Measurements from ENCODE around the gene FOXA2. TPM values are rescaled to one million over a fixed set of nuclear protein-coding genes. Genes with fewer than 3 reads are reported as not detected.
A peak's percentile ranks its signal among the peaks of the same experiment; 100 is the strongest.

Gene FOXA2
- total and polyA plus RNA-seq, 2 donors (not counting 3 experiments of a cell fraction or from before 2014, with no cell fraction given) = not detected

DNA sequence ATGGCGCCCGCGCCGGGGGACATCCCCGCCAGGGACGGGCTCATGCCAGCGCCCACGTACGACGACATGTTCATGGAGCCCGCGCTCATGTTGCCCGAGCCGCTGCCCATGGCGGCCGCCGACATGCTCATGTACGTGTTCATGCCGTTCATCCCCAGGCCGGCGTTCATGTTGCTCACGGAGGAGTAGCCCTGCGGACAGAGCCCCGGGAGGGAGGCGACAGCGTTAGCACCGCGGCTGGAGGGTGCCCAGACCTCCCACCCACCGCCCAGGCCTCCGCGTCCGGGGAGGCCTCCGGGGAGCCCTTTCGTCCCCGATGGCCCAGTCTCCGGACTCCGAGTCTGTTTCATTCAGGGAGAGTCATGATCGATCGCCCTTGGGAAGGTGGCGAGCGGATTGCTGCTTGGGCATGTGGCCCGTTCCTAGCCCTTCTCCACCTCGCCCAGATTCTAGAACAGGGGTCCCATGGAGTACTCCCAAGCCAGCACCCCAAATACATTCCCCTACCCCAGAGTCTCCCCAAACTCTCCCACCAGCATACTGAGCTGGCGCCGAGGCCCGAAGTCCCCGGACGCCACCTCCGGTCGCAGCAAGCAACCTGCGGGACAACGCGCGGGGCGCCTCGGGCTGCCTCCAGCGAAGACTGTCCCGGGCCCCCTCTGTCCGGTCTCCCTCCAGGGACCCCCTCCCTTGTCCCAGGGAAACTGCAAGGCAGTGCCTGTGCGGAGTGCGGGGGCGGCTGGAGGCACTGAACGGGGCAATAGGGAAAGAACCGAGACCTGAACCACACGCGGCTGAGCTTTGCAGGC lies 1.2 kb downstream of the FOXA2 start:
- Histone ChIP-seq H4K20me1 (replicated peaks; ENCODE audit: control insufficient read depth, extremely low read depth, insufficient read depth, low read length) (no peaks in the 10 kb centered on the region), H3K9me1 (replicated peaks; ENCODE audit: control insufficient read depth, extremely low read depth, insufficient read depth, low read length) (no peaks in the 10 kb centered on the region), H3K9me3 (replicated peaks; ENCODE audit: control insufficient read depth, insufficient read depth, low read length) (no peaks in the 10 kb centered on the region), H3K27me3 (ENCODE audit: control insufficient read depth in 2 of 2, insufficient read depth in 2 of 2, low read length in 2 of 2) (peaks cover 79 to 91% of the 10 kb centered on the region in 2 experiments), H2AFZ (ENCODE audit: low read depth, low read length) (no peak overlapping the region), H3K4me1 (ENCODE audit: control insufficient read depth, extremely low read depth, insufficient read depth, low read length) (no peaks in the 10 kb centered on the region), H3K36me3 (ENCODE audit: control insufficient read depth in 2 of 2, extremely low read depth in 1 of 2, insufficient read depth in 2 of 2, low read length in 2 of 2) (no peaks in the 10 kb centered on the region), H3K9ac (replicated peaks; ENCODE audit: extremely low read depth, insufficient read depth, low read length) (no peak overlapping the region), H3K27ac (ENCODE audit: insufficient read depth, low read depth, low read length) (no peak overlapping the region), H3K79me2 (ENCODE audit: control insufficient read depth, insufficient read depth, low read length) (no peaks in the 10 kb centered on the region), H3K4me2 (ENCODE audit: insufficient read depth, low read length) (no peak overlapping the region), H3K4me3 (replicated peaks in 1 of 3; ENCODE audit: insufficient read depth in 1 of 3, low read depth in 1 of 3, low read length in 3 of 3) (no peak overlapping the region)
- CTCF ChIA-PET = interaction anchor here (1.2 kb wide), 1 partner anchor 248 kb away, joined by 4 read pairs; no protein-coding TSS in a partner anchor
- dilution Hi-C loops (cut with MboI; ENCODE audit: extremely low pct_ligation_motif_present, low sequenced_read_pairs) = no loop called here
- DNase-seq (ENCODE audit: low read depth, low spot score) = no peak
- TF ChIP-seq MYC (IDR thresholded peaks at IDR 0.05; ENCODE audit: low read depth, low read length) (no peak), EZH2 (IDR thresholded peaks at IDR 0.05; ENCODE audit: borderline replicate concordance, low read depth, low read length, severe bottlenecking) (peak; percentile 96), FOS (IDR thresholded peaks at IDR 0.05; ENCODE audit: borderline replicate concordance, insufficient read depth, low read length) (no peak), POLR2A (IDR thresholded peaks at IDR 0.05; ENCODE audit: low read depth, low read length) (no peak)
- POLR2A ChIA-PET = no interaction called here
- intact Hi-C loops (cut with micrococcal nuclease) = no loop called here
- BruUV-seq (replicated peaks) = no TSS peak
- FAIRE-seq = no peak

DNA sequence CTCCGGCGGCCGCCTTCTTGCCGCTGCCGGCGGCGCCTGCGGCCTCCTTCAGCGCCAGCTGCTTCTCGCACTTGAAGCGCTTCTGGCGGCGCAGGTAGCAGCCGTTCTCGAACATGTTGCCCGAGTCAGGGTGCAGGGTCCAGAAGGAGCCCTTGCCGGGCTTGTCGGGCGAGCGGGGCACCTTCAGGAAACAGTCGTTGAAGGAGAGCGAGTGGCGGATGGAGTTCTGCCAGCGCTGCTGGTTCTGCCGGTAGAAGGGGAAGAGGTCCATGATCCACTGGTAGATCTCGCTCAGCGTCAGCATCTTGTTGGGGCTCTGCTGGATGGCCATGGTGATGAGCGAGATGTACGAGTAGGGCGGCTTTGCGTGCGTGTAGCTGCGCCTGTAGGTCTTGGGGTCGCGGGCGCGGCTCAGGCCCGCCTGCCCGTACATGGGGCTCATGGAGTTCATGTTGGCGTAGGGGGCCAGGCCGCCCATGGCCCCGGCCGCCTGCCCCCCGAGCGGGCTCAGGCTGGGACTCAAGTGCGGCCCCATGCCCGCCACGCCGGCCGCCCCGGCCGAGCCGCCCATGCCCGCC lies 1.9 kb downstream of the FOXA2 start:
- POLR2A ChIA-PET = no interaction called here
- no peaks in the 10 kb centered on the region for H4K20me1 ChIP-seq (replicated peaks; ENCODE audit: control insufficient read depth, extremely low read depth, insufficient read depth, low read length)
- no peaks in the 10 kb centered on the region for H3K9me3 ChIP-seq (replicated peaks; ENCODE audit: control insufficient read depth, insufficient read depth, low read length)
- H3K36me3 ChIP-seq (ENCODE audit: control insufficient read depth in 2 of 2, extremely low read depth in 1 of 2, insufficient read depth in 2 of 2, low read length in 2 of 2) = no peaks in the 10 kb centered on the region
- dilution Hi-C loops (cut with MboI; ENCODE audit: extremely low pct_ligation_motif_present, low sequenced_read_pairs) = no loop called here
- DNase-seq (ENCODE audit: low read depth, low spot score) = no peak
- no peak overlapping the region for H2AFZ ChIP-seq (ENCODE audit: low read depth, low read length)
- TF ChIP-seq, protein P1, sequence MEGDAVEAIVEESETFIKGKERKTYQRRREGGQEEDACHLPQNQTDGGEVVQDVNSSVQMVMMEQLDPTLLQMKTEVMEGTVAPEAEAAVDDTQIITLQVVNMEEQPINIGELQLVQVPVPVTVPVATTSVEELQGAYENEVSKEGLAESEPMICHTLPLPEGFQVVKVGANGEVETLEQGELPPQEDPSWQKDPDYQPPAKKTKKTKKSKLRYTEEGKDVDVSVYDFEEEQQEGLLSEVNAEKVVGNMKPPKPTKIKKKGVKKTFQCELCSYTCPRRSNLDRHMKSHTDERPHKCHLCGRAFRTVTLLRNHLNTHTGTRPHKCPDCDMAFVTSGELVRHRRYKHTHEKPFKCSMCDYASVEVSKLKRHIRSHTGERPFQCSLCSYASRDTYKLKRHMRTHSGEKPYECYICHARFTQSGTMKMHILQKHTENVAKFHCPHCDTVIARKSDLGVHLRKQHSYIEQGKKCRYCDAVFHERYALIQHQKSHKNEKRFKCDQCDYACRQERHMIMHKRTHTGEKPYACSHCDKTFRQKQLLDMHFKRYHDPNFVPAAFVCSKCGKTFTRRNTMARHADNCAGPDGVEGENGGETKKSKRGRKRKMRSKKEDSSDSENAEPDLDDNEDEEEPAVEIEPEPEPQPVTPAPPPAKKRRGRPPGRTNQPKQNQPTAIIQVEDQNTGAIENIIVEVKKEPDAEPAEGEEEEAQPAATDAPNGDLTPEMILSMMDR (IDR thresholded peaks at IDR 0.05; ENCODE audit: extremely low read depth in 1 of 2, insufficient read depth in 1 of 2, low read depth in 1 of 2, low read length in 2 of 2) = no peak
- TF ChIP-seq EZH2 (IDR thresholded peaks at IDR 0.05; ENCODE audit: borderline replicate concordance, low read depth, low read length, severe bottlenecking) (peak; percentile 92), JUN (IDR thresholded peaks at IDR 0.05; ENCODE audit: borderline replicate concordance, insufficient read depth, insufficient read length, low read depth) (no peak), POLR2A (IDR thresholded peaks at IDR 0.05; ENCODE audit: low read depth, low read length) (no peak), POLR2AphosphoS5 (IDR thresholded peaks at IDR 0.05; ENCODE audit: insufficient read depth, low read depth, low read length) (no peak), GATA2 (IDR thresholded peaks at IDR 0.05; ENCODE audit: insufficient read depth, insufficient read length, low read depth, low read length) (no peak), MYC (IDR thresholded peaks at IDR 0.05; ENCODE audit: low read depth, low read length) (no peak), FOS (IDR thresholded peaks at IDR 0.05; ENCODE audit: borderline replicate concordance, insufficient read depth, low read length) (no peak)
- TF ChIP-seq, protein P2, sequence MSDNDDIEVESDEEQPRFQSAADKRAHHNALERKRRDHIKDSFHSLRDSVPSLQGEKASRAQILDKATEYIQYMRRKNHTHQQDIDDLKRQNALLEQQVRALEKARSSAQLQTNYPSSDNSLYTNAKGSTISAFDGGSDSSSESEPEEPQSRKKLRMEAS (IDR thresholded peaks at IDR 0.05; ENCODE audit: insufficient read depth, insufficient read length) = no peak
- no peaks in the 10 kb centered on the region for H3K4me1 ChIP-seq (ENCODE audit: control insufficient read depth, extremely low read depth, insufficient read depth, low read length)
- no TSS peak for BruUV-seq (replicated peaks)
- H3K27ac ChIP-seq (ENCODE audit: insufficient read depth, low read depth, low read length) = no peak overlapping the region
- CTCF ChIA-PET = no interaction called here
- FAIRE-seq = peak; percentile 50
- intact Hi-C loops (cut with micrococcal nuclease) = no loop called here
- H3K9ac ChIP-seq (replicated peaks; ENCODE audit: extremely low read depth, insufficient read depth, low read length) = no peak overlapping the region
- no peak overlapping the region for H3K4me2 ChIP-seq (ENCODE audit: insufficient read depth, low read length)
- no peaks in the 10 kb centered on the region for H3K79me2 ChIP-seq (ENCODE audit: control insufficient read depth, insufficient read depth, low read length)
- peaks cover 83 to 95% of the 10 kb centered on the region in 2 experiments for H3K27me3 ChIP-seq (ENCODE audit: control insufficient read depth in 2 of 2, insufficient read depth in 2 of 2, low read length in 2 of 2)
- no peaks in the 10 kb centered on the region for H3K9me1 ChIP-seq (replicated peaks; ENCODE audit: control insufficient read depth, extremely low read depth, insufficient read depth, low read length)
- no peak overlapping the region for H3K4me3 ChIP-seq (replicated peaks in 1 of 3; ENCODE audit: insufficient read depth in 1 of 3, low read depth in 1 of 3, low read length in 3 of 3)
